Fibroblast of skin of left quadriceps (primary cell): ENCODE data around the gene SUPT5H.

ENCODE experiments used
- DNase-seq, 2 experiments: peaks; one replicate each; pipeline ENCODE4 v3.0.0-alpha.2; 2013; ENCODE audit warnings: low read depth in 2 of 2

The SUPT5H gene

GRCh38 chr19:39520541-39521484, 75.4 kb downstream of the SUPT5H start:
- no peak for DNase-seq

GRCh38 chr19:39524495-39524894, 79.1 kb downstream of the SUPT5H start:
- no peak for DNase-seq

GRCh38 chr19:39525205-39525604, 79.8 kb downstream of the SUPT5H start:
- DNase-seq: no peak
